GM19238 (cell line): ENCODE data around the gene FZR1.
A peak's percentile ranks its signal among the peaks of the same experiment; 100 is the strongest.
"Not testable (repeated sequence)": the region's sequence is repeated elsewhere in the genome, so short reads cannot be mapped to it uniquely, and the experiment has no call there.

Experiments used
- DNase-seq: peaks from one replicate; pipeline ENCODE4 v3.0.0; 2011; ENCODE audit warnings: low spot score; ENCODE audit not compliant: insufficient read length

FZR1 gene

GRCh38 chr19:3572132-3572854 is 66.2 kb downstream of the FZR1 start:
- peak; percentile 97 for DNase-seq

- DNase-seq = no peak
Observed at GRCh38 chr19:3572855-3573161, 66.7 kb downstream of the FZR1 start, which contains the start of gene HMG20B. TSS of gene HMG20B (plus strand) at chr19:3572944. CDS start at chr19:3573310, 366 bp downstream.

- no peak for DNase-seq
Observed at GRCh38 chr19:3573162-3573857, 67.2 kb downstream of the FZR1 start.

- DNase-seq = peak; percentile 78
Observed at GRCh38 chr19:3573858-3574637, 67.9 kb downstream of the FZR1 start.

GRCh38 chr19:3575260-3575741 is 69.2 kb downstream of the FZR1 start:
- DNase-seq = no peak

GRCh38 chr19:3575949-3576673 is 70.0 kb downstream of the FZR1 start:
- DNase-seq = no peak

GRCh38 chr19:3576696-3577443 is 70.8 kb downstream of the FZR1 start:
- no peak for DNase-seq

- DNase-seq = no peak
Observed at GRCh38 chr19:3577723-3578344, 71.7 kb downstream of the FZR1 start.

GRCh38 chr19:3578390-3578789 is 72.3 kb downstream of the FZR1 start:
- DNase-seq = no peak

GRCh38 chr19:3580156-3580934 is 74.2 kb downstream of the FZR1 start:
- no peak for DNase-seq

- not testable (repeated sequence) for DNase-seq
Observed at GRCh38 chr19:3581792-3582191, 75.7 kb downstream of the FZR1 start.

- DNase-seq = not testable (repeated sequence)
Observed at GRCh38 chr19:3584036-3584802, 78.1 kb downstream of the FZR1 start.

GRCh38 chr19:3585301-3586126 is 79.4 kb downstream of the FZR1 start, which contains the start of gene GIPC3:
TSS of gene GIPC3 (plus strand) at chr19:3585478. CDS start at chr19:3585598, 120 bp downstream.
- no peak for DNase-seq

GRCh38 chr19:3586127-3586626 is 80.1 kb downstream of the FZR1 start:
- DNase-seq = no peak

GRCh38 chr19:3586707-3587346 is 80.7 kb downstream of the FZR1 start:
- no peak for DNase-seq
